Activated CD4-positive, alpha-beta T cell treated with anti-CD3 and anti-CD28 coated beads, Interleukin-2, amount 50 U/mL, for 48 hours (primary cell): Measurements from ENCODE around the gene GPRC5A.
A peak's percentile ranks its signal among the peaks of the same experiment; 100 is the strongest.
"Not testable (repeated sequence)": the region's sequence is repeated elsewhere in the genome, so short reads cannot be mapped to it uniquely, and the experiment has no call there.

Source experiments
- DNase-seq, 2 experiments: peaks; one replicate each; pipeline ENCODE4 v3.0.0-alpha.2; 2020

The GPRC5A gene

GRCh38 chr12:12891080-12891880 lies at the start of gene GPRC5A:
GPRC5A (plus strand) TSS chr12:12891562; CDS start chr12:12908250, 16,688 bp downstream.
- peak; percentile 38 to 58 for DNase-seq

GRCh38 chr12:12845794-12846243 lies 45.5 kb upstream of the GPRC5A start:
- no peak for DNase-seq

GRCh38 chr12:12846780-12847179 lies 44.6 kb upstream of the GPRC5A start:
- not testable (repeated sequence) for DNase-seq

- DNase-seq, result no peak
Observed at GRCh38 chr12:12853435-12853834, 37.9 kb upstream of the GPRC5A start.

- DNase-seq, result no peak
Observed at GRCh38 chr12:12859690-12860089, 31.7 kb upstream of the GPRC5A start.

GRCh38 chr12:12864243-12864642 lies 27.1 kb upstream of the GPRC5A start:
- DNase-seq, result no peak

GRCh38 chr12:12868477-12869235 lies 22.7 kb upstream of the GPRC5A start:
- no peak for DNase-seq

GRCh38 chr12:12870465-12870864 lies 20.9 kb upstream of the GPRC5A start:
- no peak for DNase-seq

- DNase-seq, result no peak
Observed at GRCh38 chr12:12871587-12872138, 19.7 kb upstream of the GPRC5A start.

- no peak for DNase-seq
Observed at GRCh38 chr12:12872139-12872933, 19.0 kb upstream of the GPRC5A start.

GRCh38 chr12:12872934-12873275 lies 18.5 kb upstream of the GPRC5A start:
- no peak for DNase-seq

GRCh38 chr12:12874029-12874428 lies 17.3 kb upstream of the GPRC5A start:
- no peak for DNase-seq

GRCh38 chr12:12875301-12875700 lies 16.1 kb upstream of the GPRC5A start:
- not testable (repeated sequence) for DNase-seq

- no peak for DNase-seq
Observed at GRCh38 chr12:12877153-12877768, 14.1 kb upstream of the GPRC5A start.

- no peak for DNase-seq
Observed at GRCh38 chr12:12877781-12878455, 13.4 kb upstream of the GPRC5A start.

GRCh38 chr12:12880537-12880936 lies 10.8 kb upstream of the GPRC5A start:
- DNase-seq, result no peak

- no peak for DNase-seq
Observed at GRCh38 chr12:12881151-12881909, 10.0 kb upstream of the GPRC5A start.

GRCh38 chr12:12882288-12882687 lies 9.1 kb upstream of the GPRC5A start:
- DNase-seq, result no peak

- DNase-seq, result no peak
Observed at GRCh38 chr12:12883369-12884001, 7.9 kb upstream of the GPRC5A start.

GRCh38 chr12:12885096-12885792 lies 6.1 kb upstream of the GPRC5A start:
- DNase-seq, result no peak
